Right lobe of liver (tissue), 4 donors: ENCODE measurements around the gene BTAF1.

ENCODE experiments used
- CTCF ChIP-seq, 4 donors: fragments of 200-600 bp in 3 of 4; fragments of 450-650 bp in 1 of 4; IDR thresholded peaks; one replicate each; pipeline versions ENCODE4 v1.5.1 to v1.8.0; 2016 to 2022; ENCODE audit warnings: antibody characterized with exemption in 4 of 4, mild to moderate bottlenecking in 2 of 4
- POLR2A ChIP-seq: fragments of 450-650 bp; IDR thresholded peaks from one replicate; pipeline ENCODE4 v1.6.1; 2017; ENCODE audit warnings: antibody characterized with exemption, mild to moderate bottlenecking
- donor health status: DM: no; HTN: no; CAD: no.
- donor health status: DM: no; HTN: no; CAD: no.
- donor health status: DM: no; HTN: yes; CAD: no.

- no peak for TF ChIP-seq CTCF (IDR thresholded peaks at IDR 0.05)
- TF ChIP-seq POLR2A: no peak
Observed at GRCh38 chr10:92052741-92053140, 129.2 kb downstream of the BTAF1 start.
